Right atrium auricular region (tissue), 2 donors: ENCODE data around the gene PIBF1. TPM values are rescaled to one million over a fixed set of nuclear protein-coding genes. Genes with fewer than 3 reads are reported as not detected.

Source experiments
- DNase-seq: peaks from one replicate; pipeline ENCODE4 v3.0.0-alpha.2; 2019; ENCODE audit warnings: low spot score
- H3K27ac ChIP-seq, 2 donors: fragments of 200-600 bp; sonication (generic); 1 replicate in 1 of 2; 2 replicates in 1 of 2; pipeline ENCODE4 v1.5.1; 2016 to 2019
- H3K27me3 ChIP-seq, 2 donors: fragments of 200-600 bp; sonication (generic); one replicate each; pipeline versions ENCODE4 v1.5.1 to v1.6.0; 2017 to 2019
- H3K36me3 ChIP-seq: fragments of 200-600 bp; sonication (generic); one replicate; pipeline ENCODE4 v1.5.1; 2016
- H3K4me1 ChIP-seq, 2 donors: fragments of 200-600 bp; sonication (generic); one replicate each; pipeline versions ENCODE4 v1.5.1 to v1.6.0; 2017 to 2019
- H3K4me3 ChIP-seq, 2 donors: fragments of 200-600 bp; sonication (generic); 1 replicate in 1 of 2; 2 replicates in 1 of 2; pipeline ENCODE4 v1.5.1; 2017 to 2019; ENCODE audit warnings: mild to moderate bottlenecking in 1 of 2, moderate library complexity in 1 of 2
- H3K9me3 ChIP-seq, 2 donors: fragments of 200-600 bp; sonication (generic); one replicate each; pipeline ENCODE4 v1.5.1; 2019
- CTCF ChIP-seq, 2 donors: fragments of 200-600 bp; sonication (generic); IDR thresholded peaks; one replicate each; pipeline ENCODE4 v1.5.1; 2019; ENCODE audit warnings: antibody characterized with exemption in 2 of 2
- total RNA-seq, 2 donors: library from RNA; depleted of rRNA; stranded (reverse); fragments of >200 nt; gene quantifications; one replicate each; pipeline ENCODE4 v1.1.0, GENCODE V29; 2016

PIBF1 gene
- total RNA-seq, 2 donors from 2014 or later: 9.4 to 17.1 TPM

- TF ChIP-seq CTCF (IDR thresholded peaks at IDR 0.05): no peak
- Histone ChIP-seq H3K9me3 (no peaks in the 10 kb centered on the region), H3K27me3 (no peaks in the 10 kb centered on the region), H3K27ac (no peak overlapping the region), H3K4me1 (no peaks in the 10 kb centered on the region), H3K36me3 (peaks cover 26% of the 10 kb centered on the region), H3K4me3 (no peak overlapping the region)
- DNase-seq: no peak
These were observed 69.7 kb downstream of the PIBF1 start for GRCh38 chr13:72851678-72852014.

DNA sequence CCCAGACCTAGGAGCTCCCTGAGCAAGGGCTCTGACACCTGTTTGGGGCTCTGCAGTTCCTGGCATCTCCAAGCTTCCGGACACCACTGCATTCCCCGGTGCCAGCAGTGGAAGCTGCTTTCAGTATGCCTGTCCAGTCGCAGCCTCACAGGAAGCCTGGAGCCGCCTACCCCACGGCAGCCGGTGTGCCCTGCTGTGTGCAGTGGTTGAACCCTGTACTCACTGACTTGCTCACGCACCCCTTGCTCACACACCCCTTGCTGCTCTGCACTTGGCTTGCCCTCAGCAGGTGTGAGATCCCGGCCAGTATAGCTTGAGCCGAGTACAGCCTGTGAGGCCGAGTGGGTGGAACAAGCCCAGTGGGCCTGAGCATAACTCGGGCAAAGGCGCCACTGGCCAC is 70.3 kb downstream of the PIBF1 start:
- H3K9me3 ChIP-seq: no peaks in the 10 kb centered on the region
- DNase-seq: no peak
- no peaks in the 10 kb centered on the region for H3K4me1 ChIP-seq
- peaks cover 25% of the 10 kb centered on the region for H3K36me3 ChIP-seq
- no peak overlapping the region for H3K27ac ChIP-seq
- H3K27me3 ChIP-seq: no peaks in the 10 kb centered on the region
- no peak for TF ChIP-seq CTCF (IDR thresholded peaks at IDR 0.05)
- no peak overlapping the region for H3K4me3 ChIP-seq

DNA sequence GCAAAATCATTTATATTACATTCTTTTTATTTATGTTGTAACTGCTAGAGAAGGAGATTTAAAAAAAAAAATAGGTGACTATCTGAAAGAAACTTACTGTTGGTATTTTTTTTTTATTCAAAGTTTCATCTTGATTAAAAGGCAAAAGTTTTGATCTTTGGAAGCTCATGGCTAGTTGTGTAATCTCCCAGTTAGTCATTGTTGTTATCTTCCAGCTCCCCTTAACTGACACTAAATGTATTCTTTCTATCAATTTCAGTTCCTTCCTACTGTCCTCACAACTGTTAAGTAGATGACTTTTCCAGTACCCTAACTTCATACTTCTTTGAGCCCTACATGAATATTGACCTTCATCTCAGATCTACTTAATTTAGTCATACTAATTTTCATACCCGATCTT is 71.1 kb downstream of the PIBF1 start:
- no peak overlapping the region for H3K27ac ChIP-seq
- no peak for DNase-seq
- no peak for TF ChIP-seq CTCF (IDR thresholded peaks at IDR 0.05)
- H3K27me3 ChIP-seq: no peaks in the 10 kb centered on the region
- no peaks in the 10 kb centered on the region for H3K4me1 ChIP-seq
- no peak overlapping the region for H3K4me3 ChIP-seq
- H3K9me3 ChIP-seq: no peaks in the 10 kb centered on the region
- peaks cover 19% of the 10 kb centered on the region for H3K36me3 ChIP-seq

DNA sequence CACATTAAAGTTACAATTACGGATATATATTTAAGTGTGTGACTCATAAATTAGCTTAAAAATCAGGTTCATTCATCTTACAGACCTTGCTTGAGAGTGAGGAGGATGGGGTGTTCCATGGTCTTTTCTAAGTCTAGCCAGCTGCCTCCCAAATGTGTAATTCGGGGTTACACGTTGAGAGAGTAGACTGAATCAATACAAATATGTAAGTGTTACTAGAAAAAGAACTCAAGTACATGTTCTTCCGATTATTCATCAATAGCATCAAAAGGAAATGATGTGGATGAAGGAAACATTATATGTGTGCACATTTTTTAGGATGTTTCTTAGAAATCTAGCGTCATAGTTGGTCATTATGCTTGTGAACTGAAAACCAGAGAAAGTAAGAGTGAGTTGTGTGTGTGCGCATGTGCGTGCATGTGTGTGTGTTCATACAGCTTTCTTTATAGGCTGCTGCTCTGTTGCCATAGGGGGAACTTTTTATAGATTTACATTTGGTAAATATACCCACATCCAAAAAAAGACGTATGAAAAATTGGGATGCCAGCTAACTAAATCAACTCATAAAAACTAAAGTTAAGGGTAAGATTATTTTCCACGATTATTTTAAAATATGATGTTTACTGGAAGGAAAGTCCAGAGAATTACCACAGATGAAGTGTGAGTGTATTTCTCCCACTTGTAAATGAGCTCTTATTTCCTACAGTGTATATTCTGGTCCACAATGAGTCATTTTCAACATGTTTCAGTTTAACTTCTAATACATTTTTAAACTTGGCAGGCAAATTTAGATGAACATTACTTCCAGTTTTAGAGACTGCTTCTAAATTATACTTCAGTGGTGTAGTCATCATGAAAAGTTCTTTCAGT is 82.4 kb downstream of the PIBF1 start:
- no peak for TF ChIP-seq CTCF (IDR thresholded peaks at IDR 0.05)
- H3K27me3 ChIP-seq: no peaks in the 10 kb centered on the region
- no peaks in the 10 kb centered on the region for H3K4me1 ChIP-seq
- H3K9me3 ChIP-seq: no peaks in the 10 kb centered on the region
- no peak overlapping the region for H3K27ac ChIP-seq
- DNase-seq: no peak
- no peaks in the 10 kb centered on the region for H3K36me3 ChIP-seq
- no peak overlapping the region for H3K4me3 ChIP-seq

DNA sequence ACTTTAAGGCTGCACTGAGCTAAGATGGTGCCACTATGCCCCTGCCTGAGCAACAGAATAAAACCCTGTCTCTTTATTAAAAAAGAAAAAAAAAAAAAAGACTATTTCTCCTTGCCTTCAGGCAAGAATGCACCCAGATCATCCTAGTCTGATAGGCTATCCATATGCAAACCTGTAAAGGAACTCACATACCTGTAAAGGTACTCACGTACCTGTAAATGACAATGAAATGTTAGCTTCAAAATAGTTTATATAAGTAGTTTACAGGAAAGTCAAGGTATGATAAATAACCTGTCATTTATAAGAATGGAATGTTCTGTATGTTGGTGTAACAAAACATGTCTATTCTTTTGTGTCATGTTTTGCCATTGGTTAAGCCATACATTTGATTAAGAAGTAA is 86.3 kb downstream of the PIBF1 start:
- no peak for DNase-seq
- H3K27me3 ChIP-seq: no peaks in the 10 kb centered on the region
- no peaks in the 10 kb centered on the region for H3K36me3 ChIP-seq
- no peaks in the 10 kb centered on the region for H3K4me1 ChIP-seq
- TF ChIP-seq CTCF (IDR thresholded peaks at IDR 0.05): no peak
- no peak overlapping the region for H3K4me3 ChIP-seq
- no peak overlapping the region for H3K27ac ChIP-seq
- H3K9me3 ChIP-seq: no peaks in the 10 kb centered on the region

DNA sequence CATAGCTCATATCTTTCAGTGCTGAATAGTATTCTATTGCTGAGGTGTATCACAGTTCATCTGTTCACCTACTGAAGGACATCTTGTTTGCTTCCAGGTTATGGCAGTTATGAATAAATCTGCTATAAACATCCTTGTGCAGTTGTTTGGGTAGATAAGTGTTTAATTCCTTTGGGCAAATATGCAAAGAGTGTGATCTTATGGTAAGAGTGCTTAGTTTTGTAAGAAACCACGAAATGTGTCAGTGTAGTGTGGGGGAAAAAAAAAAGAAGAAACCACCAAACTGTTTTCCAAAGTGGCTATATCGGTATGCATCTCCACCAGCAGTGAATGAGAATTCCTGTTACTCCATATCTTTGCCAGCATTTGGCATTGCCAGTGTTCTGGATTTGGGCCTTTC is 93.3 kb downstream of the PIBF1 start:
- Histone ChIP-seq H3K27me3 (no peaks in the 10 kb centered on the region), H3K4me3 (no peak overlapping the region), H3K9me3 (peaks cover 0 to 13% of the 10 kb centered on the region in 2 donors), H3K4me1 (no peaks in the 10 kb centered on the region), H3K27ac (no peak overlapping the region), H3K36me3 (no peaks in the 10 kb centered on the region)
- no peak for TF ChIP-seq CTCF (IDR thresholded peaks at IDR 0.05)
- DNase-seq: no peak
